H9 (cell line): Measurements from ENCODE around the gene MARCHF9. TPM values are rescaled to one million over a fixed set of nuclear protein-coding genes. Genes with fewer than 3 reads are reported as not detected.

ENCODE experiments used
- DNase-seq: peaks from one replicate; pipeline ENCODE4 v3.0.0-alpha.2; 2017
- H2AFZ ChIP-seq: one replicate; pipeline ENCODE4 v1.6.1; 2013; ENCODE audit warnings: mild to moderate bottlenecking, low read length, control low read depth, moderate library complexity
- H2AK5ac ChIP-seq: 2 replicates; pipeline ENCODE4 v1.6.1; 2013; ENCODE audit warnings: low read length, control low read depth, mixed read lengths; ENCODE audit not compliant: insufficient read length
- H2BK120ac ChIP-seq: one replicate; pipeline ENCODE4 v1.6.1; 2013; ENCODE audit warnings: low read depth, mild to moderate bottlenecking, low read length, control low read depth, inconsistent platforms; ENCODE audit not compliant: poor library complexity, severe bottlenecking
- H2BK12ac ChIP-seq: 2 replicates; pipeline ENCODE4 v1.6.1; 2013; ENCODE audit warnings: low read length, control low read depth, mixed read lengths, low read depth; ENCODE audit not compliant: insufficient read length
- H2BK15ac ChIP-seq: 2 replicates; pipeline ENCODE4 v1.6.1; 2013; ENCODE audit warnings: low read depth, low read length, control low read depth
- H2BK20ac ChIP-seq: one replicate; pipeline ENCODE4 v1.6.1; 2013; ENCODE audit warnings: low read depth, mild to moderate bottlenecking, low read length, control low read depth, inconsistent platforms; ENCODE audit not compliant: poor library complexity, severe bottlenecking
- H2BK5ac ChIP-seq: 2 replicates; pipeline ENCODE4 v1.6.1; 2013; ENCODE audit warnings: low read length, control low read depth, mixed read lengths; ENCODE audit not compliant: insufficient read length
- H3K14ac ChIP-seq: 2 replicates; pipeline ENCODE4 v1.6.1; 2013; ENCODE audit warnings: low read length, control low read depth; ENCODE audit not compliant: insufficient read depth
- H3K18ac ChIP-seq: 2 replicates; pipeline ENCODE4 v1.6.1; 2013; ENCODE audit warnings: low read depth, mild to moderate bottlenecking, mixed read lengths, low read length, control low read depth; ENCODE audit not compliant: insufficient read length
- H3K23ac ChIP-seq: 2 replicates; pipeline ENCODE4 v1.6.1; 2013; ENCODE audit warnings: low read length, control low read depth, mixed read lengths, low read depth; ENCODE audit not compliant: insufficient read length
- H3K23me2 ChIP-seq: 2 replicates; pipeline ENCODE4 v1.6.1; 2013; ENCODE audit warnings: low read depth, mild to moderate bottlenecking, mixed read lengths, low read length, control low read depth; ENCODE audit not compliant: insufficient read length, poor library complexity, severe bottlenecking
- H3K27ac ChIP-seq: 2 replicates; pipeline ENCODE4 v1.5.1; 2013; ENCODE audit warnings: low read length, control low read depth, mixed read lengths, low read depth; ENCODE audit not compliant: insufficient read length
- H3K27me3 ChIP-seq: 2 replicates; pipeline ENCODE4 v1.6.1; 2013; ENCODE audit warnings: low read length, control low read depth, inconsistent platforms; ENCODE audit not compliant: insufficient read depth
- H3K4ac ChIP-seq: 2 replicates; pipeline ENCODE4 v1.6.1; 2013; ENCODE audit warnings: low read depth, mild to moderate bottlenecking, control low read depth, inconsistent platforms, low read length, moderate library complexity
- H3K4me1 ChIP-seq: 2 replicates; pipeline ENCODE4 v1.6.1; 2013; ENCODE audit warnings: low read length, control low read depth, inconsistent platforms; ENCODE audit not compliant: insufficient read depth
- H3K4me2 ChIP-seq: 2 replicates; pipeline ENCODE4 v1.6.1; 2013; ENCODE audit warnings: low read length, control low read depth, mixed read lengths; ENCODE audit not compliant: insufficient read length, insufficient read depth
- H3K56ac ChIP-seq: 2 replicates; pipeline ENCODE4 v1.6.1; 2013; ENCODE audit warnings: low read depth, mild to moderate bottlenecking, mixed read lengths, low read length, control low read depth; ENCODE audit not compliant: insufficient read length
- H3K79me1 ChIP-seq: 2 replicates; pipeline ENCODE4 v1.6.1; 2013; ENCODE audit warnings: low read depth, mild to moderate bottlenecking, moderate library complexity, low read length, control low read depth, inconsistent platforms; ENCODE audit not compliant: insufficient read depth, poor library complexity, severe bottlenecking
- H3K79me2 ChIP-seq: 2 replicates; pipeline ENCODE4 v1.6.1; 2013; ENCODE audit warnings: low read length, control low read depth, inconsistent platforms; ENCODE audit not compliant: insufficient read depth
- H3K9ac ChIP-seq: 2 replicates; pipeline ENCODE4 v1.6.1; 2013; ENCODE audit warnings: low read length, control low read depth, mixed read lengths; ENCODE audit not compliant: insufficient read length; ENCODE audit errors: extremely low read depth
- H3K9me3 ChIP-seq: one replicate; pipeline ENCODE4 v1.6.1; 2013; ENCODE audit warnings: low read depth, low read length, inconsistent platforms; ENCODE audit not compliant: control insufficient read depth
- H3T11ph ChIP-seq: one replicate; pipeline ENCODE4 v1.6.1; 2013; ENCODE audit warnings: mild to moderate bottlenecking, low read length, control low read depth, inconsistent platforms
- H4K20me1 ChIP-seq: one replicate; pipeline ENCODE4 v1.6.1; 2013; ENCODE audit not compliant: control insufficient read depth, insufficient read length, insufficient read depth
- H4K5ac ChIP-seq: 2 replicates; pipeline ENCODE4 v1.6.1; 2013; ENCODE audit warnings: low read depth, mild to moderate bottlenecking, mixed read lengths, low read length, control low read depth; ENCODE audit not compliant: insufficient read length
- H4K8ac ChIP-seq: replicated peaks from 2 replicates; pipeline ENCODE4 v1.6.1; 2013; ENCODE audit warnings: low read length, control low read depth, mixed read lengths, low read depth; ENCODE audit not compliant: insufficient read length
- H4K91ac ChIP-seq: 2 replicates; pipeline ENCODE4 v1.6.1; 2013; ENCODE audit warnings: low read depth, mild to moderate bottlenecking, moderate library complexity, mixed read lengths, low read length, control low read depth; ENCODE audit not compliant: insufficient read length
- H3K27ac Mint-ChIP-seq, 3 experiments: 2 replicates in 2 of 3; 3 replicates in 1 of 3; pipeline ENCODE4 v1.8.0; 2020 to 2021; ENCODE audit warnings: mixed read lengths in 3 of 3, mild to moderate bottlenecking in 1 of 3, moderate library complexity in 1 of 3
- H3K27me3 Mint-ChIP-seq: 2 replicates; pipeline ENCODE4 v1.8.0; 2021; ENCODE audit warnings: low read depth, mild to moderate bottlenecking, moderate library complexity, mixed read lengths
- H3K36me3 Mint-ChIP-seq, 3 experiments: 2 replicates in 2 of 3; 3 replicates in 1 of 3; pipeline ENCODE4 v1.8.0; 2020 to 2021; ENCODE audit warnings: low read depth in 3 of 3, mixed read lengths in 3 of 3; ENCODE audit not compliant: insufficient read depth in 1 of 3
- H3K4me1 Mint-ChIP-seq, 2 experiments: 2 replicates each; pipeline ENCODE4 v1.8.0; 2020; ENCODE audit warnings: mixed read lengths in 2 of 2
- H3K4me3 Mint-ChIP-seq, 2 experiments: 2 replicates in 1 of 2; 3 replicates in 1 of 2; pipeline ENCODE4 v1.8.0; 2020 to 2021; ENCODE audit warnings: mild to moderate bottlenecking in 2 of 2, mixed read lengths in 2 of 2, moderate library complexity in 1 of 2
- H3K9me3 Mint-ChIP-seq, 2 experiments: 2 replicates in 1 of 2; 3 replicates in 1 of 2; pipeline ENCODE4 v1.8.0; 2020; ENCODE audit warnings: mild to moderate bottlenecking in 2 of 2, mixed read lengths in 2 of 2, moderate library complexity in 1 of 2
- WGBS: extraction: QIAGEN DNeasy Blood & Tissue Kit; methylation state at CpG from one replicate; pipeline ENCODE4 v1.1.7; 2013; ENCODE audit warnings: missing lambda C conversion rate, low lambda C conversion rate, mixed read lengths; ENCODE audit not compliant: insufficient read length; ENCODE audit errors: extremely low coverage; 5-methylcytosine and 5-hydroxymethylcytosine counted together
- total RNA-seq: library from RNA; stranded (reverse); gene quantifications from 2 replicates; pipeline ENCODE4 v1.2.1, GENCODE V29; 2021
- TF ChIP-seq, protein P1 (sequence below): fragments of 200-600 bp; sonication (generic); conservative IDR thresholded peaks from 3 replicates; pipeline ENCODE4 v1.8.0; 2021; ENCODE audit warnings: antibody characterized with exemption, mild to moderate bottlenecking

Gene MARCHF9
- total RNA-seq, 1 experiment from 2014 or later: 20.5 TPM

DNA sequence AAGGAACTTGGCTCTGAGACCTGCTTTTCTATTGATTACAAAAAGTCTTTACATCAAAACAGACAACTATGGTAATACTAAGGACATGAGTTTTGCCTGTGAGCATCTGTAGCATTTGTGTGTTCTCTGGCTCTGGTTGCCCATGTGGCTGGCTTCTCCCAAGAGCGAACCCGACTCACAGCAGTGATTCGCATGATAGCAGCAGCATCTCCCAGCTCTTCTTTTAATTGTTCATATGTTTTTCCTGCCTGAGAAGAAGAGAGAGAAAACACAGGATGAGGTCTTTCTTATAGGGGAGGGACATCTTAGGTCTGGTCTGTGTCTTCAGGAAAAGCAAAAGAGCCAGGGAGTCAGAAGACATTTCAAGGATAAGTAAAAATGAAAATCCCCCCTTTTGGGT, 46.1 kb downstream of the MARCHF9 start:
- Histone ChIP-seq H2BK20ac (no peak overlapping the region), H4K5ac (no peak overlapping the region), H3K27ac (no peak overlapping the region), H3K4ac (no peak overlapping the region), H2BK5ac (no peak overlapping the region), H2AK5ac (no peak overlapping the region), H3K79me1 (no peaks in the 10 kb centered on the region), H3K23me2 (no peaks in the 10 kb centered on the region), H4K91ac (no peak overlapping the region), H3K56ac (no peak overlapping the region), H2BK120ac (no peak overlapping the region), H2AFZ (no peak overlapping the region), H4K20me1 (no peaks in the 10 kb centered on the region), H3K27me3 (no peaks in the 10 kb centered on the region), H3K18ac (no peak overlapping the region), H3K79me2 (no peaks in the 10 kb centered on the region), H3K9ac (no peak overlapping the region), H2BK15ac (no peak overlapping the region), H3K9me3 (no peaks in the 10 kb centered on the region), H4K8ac (no peak overlapping the region), H3K4me1 (no peaks in the 10 kb centered on the region; the same call in 1 of the 2 replicates), H3T11ph (no peak overlapping the region), H3K4me2 (no peak overlapping the region), H3K14ac (no peak overlapping the region), H3K23ac (no peak overlapping the region), H2BK12ac (no peak overlapping the region)
- DNase-seq: no peak
- Mint-ChIP-seq H3K4me1 (peaks cover 2 to 3% of the 10 kb centered on the region in 2 experiments; a peak in 3 of 4 replicates), H3K27me3 (no peaks in the 10 kb centered on the region), H3K4me3 (no peak overlapping the region), H3K36me3 (peaks cover 11 to 19% (median 12%) of the 10 kb centered on the region in 3 experiments; a peak in 6 of 7 replicates), H3K9me3 (no peaks in the 10 kb centered on the region), H3K27ac (peak overlapping the region in 1 of 3 experiments; percentile 71; a peak in 1 of 7 replicates)
- TF ChIP-seq, protein P1, sequence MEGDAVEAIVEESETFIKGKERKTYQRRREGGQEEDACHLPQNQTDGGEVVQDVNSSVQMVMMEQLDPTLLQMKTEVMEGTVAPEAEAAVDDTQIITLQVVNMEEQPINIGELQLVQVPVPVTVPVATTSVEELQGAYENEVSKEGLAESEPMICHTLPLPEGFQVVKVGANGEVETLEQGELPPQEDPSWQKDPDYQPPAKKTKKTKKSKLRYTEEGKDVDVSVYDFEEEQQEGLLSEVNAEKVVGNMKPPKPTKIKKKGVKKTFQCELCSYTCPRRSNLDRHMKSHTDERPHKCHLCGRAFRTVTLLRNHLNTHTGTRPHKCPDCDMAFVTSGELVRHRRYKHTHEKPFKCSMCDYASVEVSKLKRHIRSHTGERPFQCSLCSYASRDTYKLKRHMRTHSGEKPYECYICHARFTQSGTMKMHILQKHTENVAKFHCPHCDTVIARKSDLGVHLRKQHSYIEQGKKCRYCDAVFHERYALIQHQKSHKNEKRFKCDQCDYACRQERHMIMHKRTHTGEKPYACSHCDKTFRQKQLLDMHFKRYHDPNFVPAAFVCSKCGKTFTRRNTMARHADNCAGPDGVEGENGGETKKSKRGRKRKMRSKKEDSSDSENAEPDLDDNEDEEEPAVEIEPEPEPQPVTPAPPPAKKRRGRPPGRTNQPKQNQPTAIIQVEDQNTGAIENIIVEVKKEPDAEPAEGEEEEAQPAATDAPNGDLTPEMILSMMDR: no peak
- WGBS: no CpG with 5 or more reads among the region's 3 CpGs
